GM12878 (cell line): Measurements from ENCODE around the gene HSPBP1. TPM values are rescaled to one million over a fixed set of nuclear protein-coding genes. Genes with fewer than 3 reads are reported as not detected.

ENCODE experiments used
- ATAC-seq: fragments of 200-7000 bp; cut with Tn5 transposase; 3 replicates; pipeline ENCODE4 v1.9.1; 2020; ENCODE audit warnings: mild to moderate bottlenecking, moderate library complexity
- BruUV-seq: library from RNA; stranded (reverse); fragments of 400-500 nt; replicated peaks from 2 replicates; lab custom pipeline; 2021; lab: Mats Ljungman, UMichigan
- CTCF ChIA-PET: fragments of 300-600 bp; sonication (Branson Sonifier 250); formaldehyde crosslinking; extraction: SDS; loops from one replicate; lab custom pipeline; 2021; ENCODE audit warnings: inconsistent platforms; lab: Yijun Ruan, JAX
- POLR2A ChIA-PET: fragments of 350-600 bp; formaldehyde crosslinking; extraction: SDS; loops from one replicate; lab custom pipeline; 2021; ENCODE audit warnings: inconsistent platforms; lab: Charles Lee
- RAD21 ChIA-PET: fragments of 300-600 bp; sonication (Branson Sonifier 250); formaldehyde crosslinking; loops from one replicate; lab custom pipeline; 2023; ENCODE audit warnings: antibody characterized with exemption; ENCODE audit not compliant: unreplicated experiment; lab: Charles Lee
- SMC1A ChIA-PET: fragments of 300-600 bp; sonication (Branson Sonifier 250); formaldehyde crosslinking; loops from one replicate; lab custom pipeline; 2023; ENCODE audit not compliant: unreplicated experiment, uncharacterized antibody; lab: Charles Lee
- DNase-seq: peaks from one replicate; pipeline ENCODE4 v3.0.0-alpha.2; 2011; ENCODE audit warnings: low read depth, low spot score
- FAIRE-seq: peaks from 3 replicates; lab custom pipeline; 2011; peaks lifted over from hg19 to GRCh38; lab: Jason Lieb, UNC
- H2AFZ ChIP-seq: 2 replicates; pipeline ENCODE4 v1.6.0; 2011; ENCODE audit warnings: low read depth, low read length, control low read depth; ENCODE audit not compliant: control insufficient read depth
- H3K27ac ChIP-seq: 2 replicates; pipeline ENCODE4 v1.5.1; 2011; ENCODE audit warnings: control low read depth; ENCODE audit not compliant: control insufficient read depth, insufficient read depth
- H3K27me3 ChIP-seq, 2 experiments: replicated peaks in 1 of 2; 2 replicates each; pipeline versions ENCODE4 v1.6.0 to v1.6.1; 2011; ENCODE audit warnings: low read length in 1 of 2; ENCODE audit not compliant: control insufficient read depth in 2 of 2, insufficient read depth in 2 of 2
- H3K36me3 ChIP-seq, 2 experiments: 2 replicates each; pipeline ENCODE4 v1.5.1; 2011; ENCODE audit warnings: low read length in 1 of 2; ENCODE audit not compliant: control insufficient read depth in 2 of 2, insufficient read depth in 2 of 2
- H3K4me1 ChIP-seq: 2 replicates; pipeline ENCODE4 v1.6.1; 2011; ENCODE audit warnings: mild to moderate bottlenecking, low read length, moderate library complexity, mixed read lengths; ENCODE audit not compliant: control insufficient read depth, insufficient read depth
- H3K4me2 ChIP-seq: 2 replicates; pipeline ENCODE4 v1.6.0; 2011; ENCODE audit warnings: control low read depth; ENCODE audit not compliant: control insufficient read depth, insufficient read depth
- H3K4me3 ChIP-seq: fragments of 200-600 bp; sonication (generic); 2 replicates; pipeline ENCODE4 v1.5.1; 2016
- H3K79me2 ChIP-seq: 2 replicates; pipeline ENCODE4 v1.6.0; 2011; ENCODE audit warnings: low read length; ENCODE audit not compliant: control insufficient read depth, insufficient read depth
- H3K9ac ChIP-seq: 2 replicates; pipeline ENCODE4 v1.8.0; 2011; ENCODE audit warnings: low read length, control low read depth, mixed read lengths; ENCODE audit not compliant: control insufficient read depth, insufficient read depth
- H3K9me3 ChIP-seq: replicated peaks from 3 replicates; pipeline ENCODE4 v1.5.1; 2011; ENCODE audit warnings: mild to moderate bottlenecking, low read length; ENCODE audit not compliant: control insufficient read depth, insufficient read depth
- H4K20me1 ChIP-seq: 2 replicates; pipeline ENCODE4 v1.6.0; 2011; ENCODE audit not compliant: control insufficient read depth, insufficient read depth
- ASH2L ChIP-seq: fragments of 300-600, 200-600 bp; sonication (generic); IDR thresholded peaks from 2 replicates; pipeline ENCODE4 v1.6.1; 2017; ENCODE audit warnings: low read depth, mild to moderate bottlenecking, borderline replicate concordance
- CREB1 ChIP-seq: IDR thresholded peaks from 2 replicates; pipeline ENCODE4 v1.6.1; 2012; ENCODE audit warnings: low read depth, mild to moderate bottlenecking, inconsistent platforms
- CREM ChIP-seq: IDR thresholded peaks from 2 replicates; pipeline ENCODE4 v1.6.1; 2014; ENCODE audit warnings: antibody characterized with exemption, low read depth
- EED ChIP-seq: sonication (generic); IDR thresholded peaks from 2 replicates; pipeline ENCODE4 v1.6.1; 2016; ENCODE audit warnings: antibody characterized with exemption, low read depth
- KDM1A ChIP-seq: fragments of 200-600 bp; sonication (generic); IDR thresholded peaks from 2 replicates; pipeline ENCODE4 v1.6.1; 2016; ENCODE audit warnings: borderline replicate concordance
- MTA2 ChIP-seq: fragments of 450-650 bp; IDR thresholded peaks from 2 replicates; pipeline ENCODE4 v1.6.1; 2016; ENCODE audit warnings: low read depth, mild to moderate bottlenecking, moderate library complexity
- MXI1 ChIP-seq: fragments of 150-350 bp; IDR thresholded peaks from 2 replicates; pipeline ENCODE4 v1.6.1; 2011; ENCODE audit warnings: low read depth, mild to moderate bottlenecking, inconsistent platforms, low read length, improper control_type of control experiment
- NBN ChIP-seq: fragments of 450-650 bp; IDR thresholded peaks from 2 replicates; pipeline ENCODE4 v1.6.1; 2016
- NFIC ChIP-seq: IDR thresholded peaks from 2 replicates; pipeline ENCODE4 v1.6.1; 2012; ENCODE audit warnings: low read depth, mild to moderate bottlenecking, inconsistent platforms, low read length, moderate library complexity
- NFXL1 ChIP-seq: fragments of 450-650 bp; IDR thresholded peaks from 2 replicates; pipeline ENCODE4 v1.6.1; 2017; ENCODE audit warnings: antibody characterized with exemption, mild to moderate bottlenecking, borderline replicate concordance
- PAX5 ChIP-seq: IDR thresholded peaks from 2 replicates; pipeline ENCODE4 v1.6.1; 2011; ENCODE audit warnings: low read depth, low read length, borderline replicate concordance
- PRDM15 ChIP-seq: fragments of 450-650 bp; formaldehyde crosslinking; IDR thresholded peaks from 2 replicates; pipeline ENCODE4 v1.4.0; 2020; ENCODE audit warnings: mild to moderate bottlenecking, moderate library complexity
- RBBP5 ChIP-seq: fragments of 200-600 bp; sonication (generic); conservative IDR thresholded peaks from 2 replicates; pipeline ENCODE4 v1.6.1; 2016
- TAF1 ChIP-seq: IDR thresholded peaks from 2 replicates; pipeline ENCODE4 v1.6.1; 2011; ENCODE audit warnings: mild to moderate bottlenecking, low read depth, low read length, borderline replicate concordance
- TCF3 ChIP-seq: IDR thresholded peaks from 2 replicates; pipeline ENCODE4 v1.6.1; 2012; ENCODE audit warnings: low read depth, mild to moderate bottlenecking, low read length, borderline replicate concordance; ENCODE audit not compliant: insufficient read depth
- ZNF622 ChIP-seq: fragments of 450-650 bp; IDR thresholded peaks from 2 replicates; pipeline ENCODE4 v1.6.1; 2017; ENCODE audit warnings: mild to moderate bottlenecking, inconsistent platforms
- ZZZ3 ChIP-seq: IDR thresholded peaks from 2 replicates; pipeline ENCODE4 v1.6.1; 2011; ENCODE audit warnings: low read depth; ENCODE audit not compliant: control insufficient read depth, insufficient read length
- WGBS: methylation state at CpG from one replicate; pipeline ENCODE4 v1.1.6; 2016; ENCODE audit warnings: low lambda C conversion rate; ENCODE audit not compliant: insufficient replicate concordance, insufficient coverage; ENCODE audit errors: missing lambda C conversion rate; 5-methylcytosine and 5-hydroxymethylcytosine counted together
- in situ Hi-C: fragments of 300-500 bp; cut with MboI; formaldehyde crosslinking; loops from 9 replicates; pipeline ENCODE4 v1.14.3; 2018; ENCODE audit warnings: mixed read lengths
- intact Hi-C: fragments of 100-400 bp; cut with micrococcal nuclease; formaldehyde crosslinking; loops from one replicate; pipeline ENCODE4 v1.14.2; 2022; ENCODE audit not compliant: unreplicated experiment
- polyA plus RNA-seq, 11 experiments: library from polyadenylated mRNA; depleted of rRNA in 4 of 11; unstranded in 6 of 11; stranded (reverse) in 5 of 11; fragments of >200 nt; fragmentation: Nextera tagmentation in 4 of 11; fragmentation: Illumina TruSeq in 1 of 11; extraction: Ambion mirVana in 4 of 11; extraction: Trizol in 1 of 11; gene quantifications; 1 replicate in 1 of 11; 2 replicates in 10 of 11; pipeline versions ENCODE4 v1.2.1 to v1.2.3, GENCODE V29; 2011 to 2016; ENCODE audit warnings: inconsistent platforms in 2 of 11, missing spikeins in 2 of 11, low read depth in 1 of 11
- total RNA-seq, 4 experiments: library from RNA; depleted of rRNA in 3 of 4; stranded (reverse); fragments of >200 nt in 3 of 4; fragmentation: Illumina TruSeq in 1 of 4; extraction: Trizol in 1 of 4; gene quantifications; 2 replicates each; pipeline versions ENCODE4 v1.2.1 to v1.2.3, GENCODE V29; 2013 to 2021

HSPBP1 gene
- total and polyA plus RNA-seq, 10 of the 15 experiments (the other 5 are each of a cell fraction or from before 2014, with no cell fraction given): 0.18 to 83.3 (median 23.0) TPM

GRCh38 chr19:55250262-55251036 is 29.5 kb downstream of the HSPBP1 start:
- Histone ChIP-seq H3K4me1 (peaks cover 22% of the 10 kb centered on the region), H3K36me3 (peaks cover 10 to 37% of the 10 kb centered on the region in 2 experiments)
- SMC1A ChIA-PET: interaction anchor here (0.5 to 0.9 kb wide), 2 partner anchors 89 to 134 kb away, joined by 3 to 4 read pairs; partner anchors contain the start of gene KMT5C

GRCh38 chr19:55249841-55250240 is 30.1 kb downstream of the HSPBP1 start:
- intact Hi-C loops: loop anchor here (10.0 kb wide), 1 partner anchor 135 kb away; the partner anchor contains the start of genes RPL28 and TMEM238
- Histone ChIP-seq H3K4me2 (no peak overlapping the region), H3K9me3 (no peaks in the 10 kb centered on the region), H4K20me1 (peaks cover 3% of the 10 kb centered on the region; the same call in 1 of the 2 replicates), H3K9ac (no peak overlapping the region), H3K4me3 (no peak overlapping the region), H2AFZ (no peak overlapping the region), H3K4me1 (peaks cover 22% of the 10 kb centered on the region), H3K36me3 (peaks cover 12 to 43% of the 10 kb centered on the region in 2 experiments), H3K27me3 (no peaks in the 10 kb centered on the region), H3K27ac (no peak overlapping the region), H3K79me2 (peaks cover 70% of the 10 kb centered on the region)
- in situ Hi-C loops: no loop called here
- WGBS: 74% methylated on average over 11 of the region's 11 CpGs
- DNase-seq: no peak
- no peak for ATAC-seq
- no TSS peak for BruUV-seq
- ChIA-PET CTCF (interaction anchor here (0.6 kb wide), 1 partner anchor 89 kb away, joined by 3 read pairs; no protein-coding TSS in a partner anchor), RAD21 (no interaction called here), SMC1A (no interaction called here), POLR2A (interaction anchor here (0.7 to 1.7 kb wide), 2 partner anchors 41 to 134 kb away, joined by 3 read pairs; partner anchors contain the start of gene TMEM238)
- FAIRE-seq: no peak
- TF ChIP-seq CREB1: no peak
- no peak for TF ChIP-seq RBBP5
- TF ChIP-seq ZNF622: no peak
- no peak for TF ChIP-seq NBN
- no peak for TF ChIP-seq PRDM15 (CRISPR knock-in tag)
- TF ChIP-seq NFIC: no peak
- TF ChIP-seq MTA2: no peak

More at GRCh38 chr19:55250262-55251036, 29.5 kb downstream of the HSPBP1 start:
- no peak for ATAC-seq
- POLR2A ChIA-PET: interaction anchor here (1.1 to 1.2 kb wide), 2 partner anchors 9 to 10 kb away, joined by 3 to 4 read pairs; no protein-coding TSS in a partner anchor
- H3K9me3 ChIP-seq: no peaks in the 10 kb centered on the region
- BruUV-seq: no TSS peak
- no peak for DNase-seq
- peak overlapping the region; percentile 79 for H3K4me2 ChIP-seq
- RAD21 ChIA-PET: interaction anchor here (1.5 kb wide), 1 partner anchor 9 kb away, joined by 5 read pairs; the partner anchor contains the start of gene PPP6R1
- intact Hi-C loops (loop anchor here (10.0 kb wide), 1 partner anchor 134 kb away; the partner anchor contains the start of genes RPL28 and TMEM238), in situ Hi-C loops (no loop called here)
- H3K9ac ChIP-seq: no peak overlapping the region
- CTCF ChIA-PET: interaction anchor here (0.6 kb wide), 1 partner anchor 90 kb away, joined by 3 read pairs; no protein-coding TSS in a partner anchor
- H2AFZ ChIP-seq: no peak overlapping the region
- H3K4me3 ChIP-seq: no peak overlapping the region
- no peak for FAIRE-seq
- TF ChIP-seq CREM (no peak), EED (no peak), ASH2L (no peak), KDM1A (no peak), NFXL1 (no peak), PAX5 (no peak), TAF1 (no peak), MXI1 (no peak), TCF3 (no peak), ZZZ3 (no peak)
- H3K27ac ChIP-seq: peak overlapping the region; percentile 70
- H3K27me3 ChIP-seq: no peaks in the 10 kb centered on the region
- peaks cover 76% of the 10 kb centered on the region for H3K79me2 ChIP-seq
- WGBS: 93% methylated on average over 18 of the region's 18 CpGs
- H4K20me1 ChIP-seq: peaks cover 3% of the 10 kb centered on the region; the same call in 1 of the 2 replicates
